Measurements from ENCODE around the gene SEC14L6.

SEC14L6 gene

GRCh38 chr22:30566125-30566524 lies 19.6 kb upstream of the SEC14L6 start:
- no peak for DNase-seq (ENCODE audit: low read depth)
- no peak for TF ChIP-seq CTCF (IDR thresholded peaks at IDR 0.05; ENCODE audit: low read depth, low read length, missing control alignments)
- no peak overlapping the region for H3K4me3 ChIP-seq (ENCODE audit: low read depth, low read length)

- no peak for DNase-seq (ENCODE audit: low read depth)
- no peak for TF ChIP-seq CTCF (IDR thresholded peaks at IDR 0.05; ENCODE audit: low read depth, low read length, missing control alignments)
- H3K4me3 ChIP-seq (ENCODE audit: low read depth, low read length) = no peak overlapping the region
Measured at GRCh38 chr22:30565341-30565740, 18.8 kb upstream of the SEC14L6 start.

GRCh38 chr22:30564761-30565119 lies 18.2 kb upstream of the SEC14L6 start:
- TF ChIP-seq CTCF (IDR thresholded peaks at IDR 0.05; ENCODE audit: low read depth, low read length, missing control alignments) = no peak
- DNase-seq (ENCODE audit: low read depth) = no peak
- no peak overlapping the region for H3K4me3 ChIP-seq (ENCODE audit: low read depth, low read length)

- TF ChIP-seq CTCF (IDR thresholded peaks at IDR 0.05; ENCODE audit: low read depth, low read length, missing control alignments) = no peak
- no peak for DNase-seq (ENCODE audit: low read depth)
- no peak overlapping the region for H3K4me3 ChIP-seq (ENCODE audit: low read depth, low read length)
Measured at GRCh38 chr22:30564045-30564760, 17.7 kb upstream of the SEC14L6 start.

GRCh38 chr22:30562366-30562765 lies 15.8 kb upstream of the SEC14L6 start:
- no peak for DNase-seq (ENCODE audit: low read depth)
- no peak overlapping the region for H3K4me3 ChIP-seq (ENCODE audit: low read depth, low read length)

GRCh38 chr22:30561402-30562189 lies 15.1 kb upstream of the SEC14L6 start:
- no peak for TF ChIP-seq CTCF (IDR thresholded peaks at IDR 0.05; ENCODE audit: low read depth, low read length, missing control alignments)
- DNase-seq (ENCODE audit: low read depth) = no peak
- no peak overlapping the region for H3K4me3 ChIP-seq (ENCODE audit: low read depth, low read length)

More at GRCh38 chr22:30562366-30562765, 15.8 kb upstream of the SEC14L6 start:
- TF ChIP-seq CTCF (IDR thresholded peaks at IDR 0.05; ENCODE audit: low read depth, low read length, missing control alignments) = no peak
